ENCODE data around the gene TNFSF9. TPM values are rescaled to one million over a fixed set of nuclear protein-coding genes. Genes with fewer than 3 reads are reported as not detected.
"Not testable (repeated sequence)": the region's sequence is repeated elsewhere in the genome, so short reads cannot be mapped to it uniquely, and the experiment has no call there.

Gene TNFSF9
- total RNA-seq, 1 donor from 2014 or later: 3.0 TPM

GRCh38 chr19:6535558-6536137 lies 4.8 kb downstream of the TNFSF9 start:
- Mint-ChIP-seq H3K4me1 (ENCODE audit: unreplicated experiment) (peaks cover 13% of the 10 kb centered on the region), H3K27ac (ENCODE audit: unreplicated experiment) (no peak overlapping the region), H3K9me3 (ENCODE audit: unreplicated experiment) (peaks cover 8% of the 10 kb centered on the region), H3K4me3 (ENCODE audit: unreplicated experiment) (no peak overlapping the region), H3K27me3 (ENCODE audit: unreplicated experiment) (peaks cover 12% of the 10 kb centered on the region), H3K36me3 (ENCODE audit: low read depth, unreplicated experiment) (peaks cover 16% of the 10 kb centered on the region)
- DNase-seq (ENCODE audit: low spot score): no peak
- TF ChIP-seq, protein P1, sequence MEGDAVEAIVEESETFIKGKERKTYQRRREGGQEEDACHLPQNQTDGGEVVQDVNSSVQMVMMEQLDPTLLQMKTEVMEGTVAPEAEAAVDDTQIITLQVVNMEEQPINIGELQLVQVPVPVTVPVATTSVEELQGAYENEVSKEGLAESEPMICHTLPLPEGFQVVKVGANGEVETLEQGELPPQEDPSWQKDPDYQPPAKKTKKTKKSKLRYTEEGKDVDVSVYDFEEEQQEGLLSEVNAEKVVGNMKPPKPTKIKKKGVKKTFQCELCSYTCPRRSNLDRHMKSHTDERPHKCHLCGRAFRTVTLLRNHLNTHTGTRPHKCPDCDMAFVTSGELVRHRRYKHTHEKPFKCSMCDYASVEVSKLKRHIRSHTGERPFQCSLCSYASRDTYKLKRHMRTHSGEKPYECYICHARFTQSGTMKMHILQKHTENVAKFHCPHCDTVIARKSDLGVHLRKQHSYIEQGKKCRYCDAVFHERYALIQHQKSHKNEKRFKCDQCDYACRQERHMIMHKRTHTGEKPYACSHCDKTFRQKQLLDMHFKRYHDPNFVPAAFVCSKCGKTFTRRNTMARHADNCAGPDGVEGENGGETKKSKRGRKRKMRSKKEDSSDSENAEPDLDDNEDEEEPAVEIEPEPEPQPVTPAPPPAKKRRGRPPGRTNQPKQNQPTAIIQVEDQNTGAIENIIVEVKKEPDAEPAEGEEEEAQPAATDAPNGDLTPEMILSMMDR (IDR thresholded peaks at IDR 0.05; ENCODE audit: unreplicated experiment): no peak

DNA sequence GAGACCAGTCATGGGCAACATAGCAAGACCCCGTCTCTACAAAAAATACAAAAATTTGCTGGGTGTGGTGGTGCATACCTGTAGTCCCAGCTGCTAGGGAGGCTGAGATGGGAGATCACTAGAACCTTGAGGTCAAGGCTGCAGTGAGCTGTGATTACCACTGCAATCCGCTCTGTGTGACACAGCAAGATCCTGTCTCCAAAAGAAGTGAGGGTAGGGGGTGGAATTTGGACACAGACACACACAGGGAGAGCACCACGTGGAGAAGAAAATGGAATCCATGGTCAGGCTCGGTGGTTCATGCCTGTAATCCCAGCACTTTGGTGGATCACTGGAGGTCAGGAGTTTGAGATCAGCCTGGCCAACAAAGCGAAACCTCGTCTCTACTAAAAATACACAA lies 8.7 kb downstream of the TNFSF9 start:
- H3K27me3 Mint-ChIP-seq (ENCODE audit: unreplicated experiment): peaks cover 1% of the 10 kb centered on the region
- H3K9me3 Mint-ChIP-seq (ENCODE audit: unreplicated experiment): peaks cover 8% of the 10 kb centered on the region
- TF ChIP-seq, protein P1 (IDR thresholded peaks at IDR 0.05; ENCODE audit: unreplicated experiment): no peak
- no peak overlapping the region for H3K4me3 Mint-ChIP-seq (ENCODE audit: unreplicated experiment)
- no peak for DNase-seq (ENCODE audit: low spot score)
- peaks cover 5% of the 10 kb centered on the region for H3K36me3 Mint-ChIP-seq (ENCODE audit: low read depth, unreplicated experiment)
- H3K4me1 Mint-ChIP-seq (ENCODE audit: unreplicated experiment): no peaks in the 10 kb centered on the region
- H3K27ac Mint-ChIP-seq (ENCODE audit: unreplicated experiment): no peak overlapping the region

DNA sequence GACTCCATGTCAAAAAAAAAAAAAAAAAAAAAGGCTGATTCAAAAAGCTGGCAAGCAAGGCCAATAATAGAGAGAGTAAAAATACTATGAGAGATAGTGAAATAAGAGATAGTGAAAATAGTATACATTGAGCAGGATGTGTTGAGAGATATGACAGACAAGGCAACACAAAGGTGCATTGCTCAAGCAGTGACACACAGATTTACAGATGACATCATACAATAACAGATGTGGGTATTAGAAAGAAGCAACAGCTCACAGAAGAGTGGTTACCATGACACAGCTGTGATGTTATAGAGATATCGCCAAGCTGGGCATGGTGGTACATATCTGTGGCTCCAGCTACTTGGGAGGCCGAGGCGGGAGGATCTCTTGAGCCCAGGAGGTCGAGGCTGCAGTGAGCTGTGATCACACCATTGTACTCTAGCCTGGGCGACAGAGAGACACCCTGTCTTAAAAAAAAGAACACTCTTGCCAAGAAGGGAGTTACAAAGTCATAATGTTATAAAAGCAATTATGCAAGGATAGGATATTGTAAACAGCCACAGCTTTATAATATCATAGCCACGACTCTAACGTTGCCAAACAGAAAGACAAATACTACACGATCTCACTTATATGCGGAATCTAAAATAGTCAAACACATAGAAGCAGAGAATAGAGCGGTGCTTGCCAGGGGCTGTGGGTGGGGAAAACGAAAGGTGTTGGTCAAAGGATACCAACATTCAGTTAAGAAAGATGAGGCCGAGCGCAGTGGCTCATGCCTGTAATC lies 10.3 kb downstream of the TNFSF9 start:
- no peak overlapping the region for H3K27ac Mint-ChIP-seq (ENCODE audit: unreplicated experiment)
- TF ChIP-seq, protein P1 (IDR thresholded peaks at IDR 0.05; ENCODE audit: unreplicated experiment): no peak
- H3K4me3 Mint-ChIP-seq (ENCODE audit: unreplicated experiment): no peak overlapping the region
- H3K36me3 Mint-ChIP-seq (ENCODE audit: low read depth, unreplicated experiment): no peaks in the 10 kb centered on the region
- H3K4me1 Mint-ChIP-seq (ENCODE audit: unreplicated experiment): no peaks in the 10 kb centered on the region
- H3K9me3 Mint-ChIP-seq (ENCODE audit: unreplicated experiment): peaks cover 4% of the 10 kb centered on the region
- DNase-seq (ENCODE audit: low spot score): no peak
- H3K27me3 Mint-ChIP-seq (ENCODE audit: unreplicated experiment): peaks cover 3% of the 10 kb centered on the region

DNA sequence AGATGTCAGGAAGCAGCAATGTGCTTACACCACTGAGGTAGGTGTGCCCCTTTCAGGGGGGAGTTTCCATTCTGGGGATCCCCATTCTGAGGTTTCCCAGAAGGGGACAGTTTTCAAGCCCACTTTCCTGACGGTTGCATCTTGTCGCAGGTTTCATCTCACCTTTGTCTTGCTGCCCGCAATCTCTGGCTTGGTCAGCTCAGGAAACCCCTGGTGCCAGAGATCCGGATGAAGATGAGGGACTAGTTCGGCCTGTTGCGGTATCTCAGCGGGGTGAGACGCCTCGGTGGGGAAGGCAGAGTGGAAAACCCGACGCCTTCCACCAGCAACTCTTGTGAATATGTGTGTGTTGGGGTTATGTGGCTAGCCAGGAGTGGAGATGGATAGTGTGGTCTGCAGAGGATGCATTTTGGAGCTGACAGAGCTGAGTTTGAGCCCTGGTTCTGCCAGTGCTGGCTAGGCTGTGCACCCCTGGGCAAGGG lies 13.1 kb downstream of the TNFSF9 start:
- Mint-ChIP-seq H3K27ac (ENCODE audit: unreplicated experiment) (no peak overlapping the region), H3K4me3 (ENCODE audit: unreplicated experiment) (no peak overlapping the region), H3K9me3 (ENCODE audit: unreplicated experiment) (peaks cover 8% of the 10 kb centered on the region), H3K36me3 (ENCODE audit: low read depth, unreplicated experiment) (peaks cover 8% of the 10 kb centered on the region), H3K27me3 (ENCODE audit: unreplicated experiment) (peaks cover 2% of the 10 kb centered on the region), H3K4me1 (ENCODE audit: unreplicated experiment) (no peaks in the 10 kb centered on the region)
- DNase-seq (ENCODE audit: low spot score): no peak
- TF ChIP-seq, protein P1 (IDR thresholded peaks at IDR 0.05; ENCODE audit: unreplicated experiment): no peak

GRCh38 chr19:6550679-6551078 lies 19.9 kb downstream of the TNFSF9 start:
- H3K27me3 Mint-ChIP-seq (ENCODE audit: unreplicated experiment); H3K27ac Mint-ChIP-seq (ENCODE audit: unreplicated experiment); H3K36me3 Mint-ChIP-seq (ENCODE audit: low read depth, unreplicated experiment); H3K4me3 Mint-ChIP-seq (ENCODE audit: unreplicated experiment); DNase-seq (ENCODE audit: low spot score); H3K4me1 Mint-ChIP-seq (ENCODE audit: unreplicated experiment): not testable (repeated sequence)
- H3K9me3 Mint-ChIP-seq (ENCODE audit: unreplicated experiment): peaks cover 16% of the 10 kb centered on the region

Measured in endothelial cell (in vitro differentiated cells).